GM18868 (cell line): Measurements from ENCODE around the gene TEPSIN.

Experiments
- ATAC-seq: cut with Tn5 transposase; IDR thresholded peaks from one replicate; pipeline ENCODE4 v1.9.1; 2021; ENCODE audit warnings: mild to moderate bottlenecking, moderate library complexity; ENCODE audit not compliant: unreplicated experiment

TEPSIN gene

GRCh38 chr17:81238815-81239713 is at the start of gene TEPSIN, which contains the start of gene NDUFAF8:
TEPSIN (minus strand) TSS chr17:81239055; CDS start chr17:81239033, 22 bp downstream.
NDUFAF8 (plus strand) TSS chr17:81239318; CDS start chr17:81239364, 46 bp downstream.
- peak; percentile 92 for ATAC-seq

- no peak for ATAC-seq
Measured at GRCh38 chr17:81287741-81288430, 49.0 kb upstream of the TEPSIN start.

- ATAC-seq, result no peak
Measured at GRCh38 chr17:81287152-81287551, 48.3 kb upstream of the TEPSIN start.

- ATAC-seq, result no peak
Measured at GRCh38 chr17:81286491-81287145, 47.8 kb upstream of the TEPSIN start.

GRCh38 chr17:81285894-81286293 is 47.0 kb upstream of the TEPSIN start:
- no peak for ATAC-seq

- ATAC-seq, result no peak
Measured at GRCh38 chr17:81285179-81285878, 46.5 kb upstream of the TEPSIN start.

GRCh38 chr17:81282876-81283275 is 44.0 kb upstream of the TEPSIN start:
- no peak for ATAC-seq

GRCh38 chr17:81282141-81282540 is 43.3 kb upstream of the TEPSIN start:
- ATAC-seq, result no peak

GRCh38 chr17:81280571-81280970 is 41.7 kb upstream of the TEPSIN start:
- no peak for ATAC-seq

GRCh38 chr17:81279278-81280275 is 40.7 kb upstream of the TEPSIN start:
- ATAC-seq, result no peak

- no peak for ATAC-seq
Measured at GRCh38 chr17:81278831-81279230, 40.0 kb upstream of the TEPSIN start.

GRCh38 chr17:81277946-81278693 is 39.3 kb upstream of the TEPSIN start:
- ATAC-seq, result no peak

GRCh38 chr17:81277421-81277820 is 38.6 kb upstream of the TEPSIN start:
- no peak for ATAC-seq

- no peak for ATAC-seq
Measured at GRCh38 chr17:81276781-81277180, 37.9 kb upstream of the TEPSIN start.

GRCh38 chr17:81274471-81274855 is 35.6 kb upstream of the TEPSIN start:
- ATAC-seq, result no peak

GRCh38 chr17:81273698-81274470 is 35.0 kb upstream of the TEPSIN start:
- ATAC-seq, result no peak

- no peak for ATAC-seq
Measured at GRCh38 chr17:81272616-81273015, 33.8 kb upstream of the TEPSIN start.

- no peak for ATAC-seq
Measured at GRCh38 chr17:81271226-81271625, 32.4 kb upstream of the TEPSIN start.
